Stimulated activated CD4-positive, alpha-beta T cell treated with anti-CD3 and anti-CD28 coated beads, Interleukin-12 subunit alpha, Interleukin-12 subunit beta, amount 100 ng/mL, for 48 hours (primary cell): Measurements from ENCODE around the gene TMEM128.
A peak's percentile ranks its signal among the peaks of the same experiment; 100 is the strongest.
"Not testable (repeated sequence)": the region's sequence is repeated elsewhere in the genome, so short reads cannot be mapped to it uniquely, and the experiment has no call there.

Experiments
- DNase-seq, 3 donors: peaks; one replicate each; pipeline ENCODE4 v3.0.0-alpha.2; 2020; ENCODE audit warnings: low read depth in 2 of 3, low spot score in 1 of 3

The TMEM128 gene, protein sequence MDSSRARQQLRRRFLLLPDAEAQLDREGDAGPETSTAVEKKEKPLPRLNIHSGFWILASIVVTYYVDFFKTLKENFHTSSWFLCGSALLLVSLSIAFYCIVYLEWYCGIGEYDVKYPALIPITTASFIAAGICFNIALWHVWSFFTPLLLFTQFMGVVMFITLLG

DNA sequence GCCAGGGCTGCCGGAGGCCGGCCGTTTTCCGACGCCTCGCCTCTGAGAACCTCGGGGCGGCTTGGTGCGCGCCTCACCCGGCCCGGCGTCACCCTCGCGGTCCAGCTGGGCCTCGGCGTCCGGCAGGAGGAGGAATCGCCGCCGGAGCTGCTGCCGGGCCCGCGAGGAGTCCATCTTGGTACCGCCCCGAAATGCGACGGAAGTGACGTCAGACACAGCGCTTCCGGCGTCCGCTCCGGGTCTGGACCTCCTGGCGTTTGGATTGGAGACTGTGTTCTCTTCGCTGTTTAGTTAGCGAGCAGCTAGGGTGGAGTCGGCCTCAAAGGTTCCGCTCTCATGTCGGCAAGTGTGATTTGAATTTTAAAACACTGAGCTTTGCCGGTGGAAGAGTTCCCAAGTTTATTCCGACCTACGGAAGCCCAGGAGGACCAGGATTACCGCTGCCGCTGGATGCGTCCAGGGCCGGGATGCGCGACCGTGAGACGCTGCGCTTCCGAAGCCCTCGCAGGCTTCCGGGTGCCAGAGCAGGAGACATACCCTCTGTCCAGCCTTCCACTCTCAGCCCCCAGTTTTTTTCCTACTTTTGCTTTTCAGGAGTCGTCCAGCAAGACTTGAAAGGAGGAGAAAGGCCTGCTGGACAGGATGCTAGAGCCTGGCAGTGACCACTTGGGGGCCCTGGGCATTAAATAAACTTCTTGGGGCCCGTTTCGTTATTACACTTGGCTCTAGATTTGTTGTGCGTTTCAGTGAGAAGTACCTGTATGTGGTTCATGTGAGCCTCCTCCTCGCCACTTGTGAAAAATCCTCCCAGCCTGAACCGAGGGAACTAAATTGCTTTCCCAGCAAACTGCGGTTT is at the start of gene TMEM128:
TMEM128 (minus strand) TSS at position 195 of the 856 bp plus-strand sequence; CDS start at position 174, 21 bp downstream.
- peak; percentile 85 to 92 (median 86) for DNase-seq

DNA sequence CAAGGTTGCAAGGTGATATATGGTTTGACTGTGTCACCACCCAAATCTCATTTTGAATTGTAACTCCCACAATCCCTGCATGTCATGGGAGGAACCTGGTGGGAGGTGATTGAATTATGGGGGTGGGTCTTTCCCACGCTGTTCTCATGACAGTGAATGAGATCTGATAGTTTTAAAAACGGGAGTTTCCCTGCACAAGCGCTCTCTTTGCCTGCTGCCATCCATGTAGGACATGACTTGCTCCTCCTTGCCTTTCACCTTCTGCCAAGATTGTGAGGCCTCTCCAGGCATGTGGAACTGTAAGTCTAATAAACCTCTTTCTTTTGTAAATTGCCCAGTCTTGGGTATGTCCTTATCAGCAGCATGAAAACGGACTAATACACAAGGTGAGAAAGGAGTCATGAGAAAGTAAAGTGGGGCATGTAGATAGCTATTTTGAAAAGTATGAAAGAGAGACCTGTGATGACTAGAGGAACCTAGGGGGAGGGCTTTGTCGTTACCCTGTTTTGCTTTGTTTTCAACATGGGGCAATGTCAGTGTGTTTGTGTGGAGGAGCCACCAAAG is 48.3 kb upstream of the TMEM128 start:
- DNase-seq, result no peak

DNA sequence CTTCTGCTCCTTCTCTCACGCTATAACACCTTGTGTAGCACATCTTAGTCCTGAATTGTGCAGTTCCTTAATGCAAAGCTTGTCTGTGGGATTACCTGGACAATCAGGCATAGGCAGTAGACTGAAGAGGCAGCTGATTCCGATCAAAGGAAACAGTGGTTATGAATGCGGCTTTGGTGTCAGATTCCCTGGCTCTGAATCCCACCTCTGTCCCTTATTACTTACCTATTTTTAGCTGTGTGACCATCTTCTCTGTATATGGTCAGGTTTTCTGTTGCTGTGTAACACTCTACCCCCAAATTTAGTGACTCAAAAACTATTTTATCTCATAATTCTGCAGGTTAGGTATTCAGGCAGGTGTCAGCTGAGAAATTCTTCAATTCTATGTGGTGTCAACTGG is 45.3 kb upstream of the TMEM128 start:
- no peak for DNase-seq

DNA sequence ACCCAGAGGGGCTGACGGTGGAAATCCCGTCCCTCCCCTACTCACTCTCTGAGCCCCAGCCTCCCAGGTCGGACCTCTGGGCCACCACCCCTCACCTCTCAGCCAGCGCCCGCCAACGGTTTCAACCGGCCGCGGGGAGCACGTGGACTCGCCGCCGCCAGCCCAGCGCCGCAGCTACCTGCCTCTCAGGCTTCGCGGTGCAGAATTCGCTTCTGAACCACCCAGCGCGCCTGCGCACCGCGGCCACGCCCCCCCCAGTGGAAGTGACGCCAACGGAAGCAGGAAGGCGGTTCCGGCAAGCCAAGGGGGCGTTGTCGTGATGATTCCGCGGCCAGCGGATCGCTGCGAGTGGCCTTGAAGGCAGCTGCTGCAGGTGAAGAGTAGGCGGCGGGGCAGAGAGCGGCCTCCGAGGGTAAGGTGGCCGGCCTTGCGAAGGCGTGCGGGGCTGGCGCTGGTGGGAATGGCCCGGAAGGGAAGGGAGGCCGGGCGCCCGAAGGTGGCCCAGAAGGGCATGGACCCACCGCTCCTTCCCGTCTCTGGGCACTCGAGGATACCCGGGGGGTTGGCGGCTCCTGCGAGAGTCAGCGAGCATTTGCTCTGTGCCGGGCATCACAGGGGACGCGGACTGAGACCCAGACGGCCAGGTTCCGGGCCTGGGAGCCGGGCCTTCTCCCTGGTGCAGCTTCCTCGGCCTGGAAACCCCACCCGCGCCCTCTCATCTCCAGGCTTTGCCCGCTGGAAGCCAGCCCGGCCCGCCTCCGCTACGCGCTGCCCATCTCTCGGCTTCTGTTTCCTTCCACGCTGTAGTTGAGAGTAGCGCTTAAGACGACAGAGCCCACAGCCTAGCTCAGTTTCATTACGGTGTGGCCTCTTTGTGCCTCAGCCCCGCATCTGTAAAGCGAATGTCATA is 42.2 kb upstream of the TMEM128 start, which contains the start of the genes LYAR and ZBTB49:
LYAR (minus strand) TSS at position 214 of the 910 bp plus-strand sequence. CDS start 6,412 bp downstream, outside the sequence.
ZBTB49 (plus strand) TSS at position 311 of the 910 bp plus-strand sequence. CDS start 9,695 bp downstream, outside the sequence.
- peak; percentile 92 to 93 (median 92) for DNase-seq

DNA sequence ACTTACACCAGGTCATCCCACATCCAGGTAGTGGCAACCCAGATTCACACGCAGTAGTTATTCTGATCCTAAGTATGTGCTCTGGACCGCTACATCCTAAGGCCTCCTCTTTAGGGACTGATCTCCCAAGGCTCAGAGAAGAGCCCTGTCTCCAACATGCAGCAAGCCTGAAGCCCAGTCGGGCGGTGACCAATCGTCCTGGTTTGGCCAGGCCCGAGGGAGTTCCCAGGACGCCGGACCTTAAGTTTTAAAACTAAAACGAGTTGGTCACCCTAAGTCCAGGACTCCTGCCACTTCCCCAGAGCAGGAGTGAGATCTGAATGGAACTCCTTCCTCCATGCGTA is 41.5 kb upstream of the TMEM128 start:
- DNase-seq, result no peak

DNA sequence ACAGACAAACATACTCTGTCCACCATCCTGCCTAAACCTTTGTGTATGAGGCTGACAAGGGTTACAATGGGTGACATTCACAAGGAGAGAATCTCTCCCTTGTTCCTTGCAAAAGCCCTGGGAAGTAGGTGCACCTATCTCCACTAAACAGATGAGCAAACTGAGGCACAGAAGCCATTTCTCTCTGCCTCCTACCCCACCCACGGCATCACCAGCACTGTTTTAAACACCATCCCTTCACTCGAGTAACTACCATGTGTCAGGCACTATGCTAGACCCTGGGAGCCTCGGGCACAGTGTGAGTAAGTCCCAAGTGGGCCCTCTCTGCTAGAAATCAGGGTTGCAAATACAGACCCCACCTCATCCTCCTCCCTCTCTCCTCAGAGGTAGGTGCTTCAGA is 41.0 kb upstream of the TMEM128 start:
- DNase-seq, result no peak

DNA sequence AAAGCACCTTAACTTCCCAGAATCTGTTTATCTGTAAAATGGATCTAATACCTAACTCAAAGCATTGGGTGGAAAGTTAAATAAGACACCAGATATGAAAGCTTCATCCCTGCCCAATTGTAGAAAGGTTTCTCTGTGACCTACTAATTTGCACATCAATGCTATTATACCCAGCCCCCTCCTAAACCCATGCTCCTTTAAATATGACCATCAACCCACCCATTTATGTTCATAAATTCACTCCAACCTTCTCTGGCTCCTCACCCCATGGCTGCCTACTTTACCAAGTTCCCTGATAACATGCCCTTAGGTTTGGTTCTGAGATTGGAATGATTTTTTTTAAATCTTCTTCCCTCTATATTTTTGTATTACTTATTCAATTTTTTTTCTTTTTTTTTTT is 40.1 kb upstream of the TMEM128 start:
- no peak for DNase-seq

DNA sequence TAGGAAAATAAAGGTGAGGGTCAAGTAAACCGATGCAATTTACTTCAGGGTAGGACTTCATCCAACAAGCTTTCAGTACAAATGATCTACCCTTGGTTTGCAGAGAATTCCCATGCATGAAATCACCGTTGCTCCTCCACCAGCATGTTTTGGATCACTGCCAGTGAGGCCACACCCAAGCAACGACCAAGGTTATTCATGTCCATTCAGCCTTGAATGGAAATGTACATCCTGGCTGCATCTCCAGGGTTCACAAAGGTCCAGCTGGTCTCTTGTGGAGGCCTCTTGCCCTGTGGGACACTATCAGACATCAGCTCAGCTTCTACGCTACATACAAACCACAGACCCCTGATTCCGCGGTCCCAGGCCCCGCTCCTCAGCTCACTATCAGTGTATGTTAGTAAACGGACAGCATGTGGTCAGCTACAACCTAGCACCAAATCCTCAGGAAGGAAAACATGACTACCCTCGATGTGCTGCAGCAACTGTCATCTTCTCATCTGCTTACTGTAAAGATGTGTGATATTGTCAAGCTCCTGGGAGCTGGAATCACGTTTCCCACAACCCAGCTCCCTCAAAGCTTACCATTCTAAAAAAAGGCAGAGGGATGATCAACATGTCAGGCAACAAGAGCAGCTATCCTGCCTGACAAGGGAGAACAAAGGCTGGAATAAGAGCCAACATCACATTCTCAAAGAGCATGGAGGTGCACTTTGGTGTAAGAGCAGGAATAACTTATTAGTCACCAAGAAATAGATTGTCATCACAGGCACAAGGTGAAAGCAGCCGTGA is 37.0 kb upstream of the TMEM128 start:
- DNase-seq, result no peak

DNA sequence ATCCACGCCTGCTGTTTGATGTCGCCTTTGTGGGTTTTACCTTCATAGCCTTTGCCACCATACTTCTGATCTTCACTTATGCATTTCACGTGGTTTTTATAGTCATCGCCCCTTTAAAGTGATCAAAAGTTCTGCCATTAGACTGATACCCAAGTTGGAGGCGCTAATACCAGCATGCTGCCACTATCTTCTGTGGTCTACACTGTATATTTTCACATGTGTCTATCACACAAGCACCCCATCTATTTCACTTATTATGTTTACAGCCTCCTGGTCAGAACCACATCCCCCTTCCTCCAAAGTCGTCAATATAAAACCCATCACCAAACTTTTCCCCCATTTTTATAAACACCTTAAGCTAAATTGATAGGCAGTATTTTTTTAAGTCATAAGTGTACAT is 33.8 kb upstream of the TMEM128 start:
- no peak for DNase-seq

DNA sequence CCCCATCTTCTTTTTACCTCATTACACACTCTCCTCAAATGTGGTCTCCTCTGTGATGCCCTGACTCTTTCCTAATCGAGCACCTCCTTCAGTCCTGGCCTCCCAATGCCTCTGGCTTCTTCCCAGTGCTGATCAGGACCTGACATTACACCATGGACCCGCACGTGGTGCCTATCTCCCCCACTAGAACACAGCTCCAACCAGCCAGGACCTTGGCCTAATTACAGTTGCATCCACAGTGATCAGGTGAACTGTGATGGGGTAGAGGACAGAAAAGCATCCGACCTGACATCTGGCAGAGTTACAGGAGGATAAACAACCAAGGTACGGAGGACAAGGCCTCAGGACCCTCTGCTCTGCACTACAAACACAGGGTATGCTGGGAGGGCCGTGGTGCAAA is 29.5 kb upstream of the TMEM128 start:
- DNase-seq, result no peak

DNA sequence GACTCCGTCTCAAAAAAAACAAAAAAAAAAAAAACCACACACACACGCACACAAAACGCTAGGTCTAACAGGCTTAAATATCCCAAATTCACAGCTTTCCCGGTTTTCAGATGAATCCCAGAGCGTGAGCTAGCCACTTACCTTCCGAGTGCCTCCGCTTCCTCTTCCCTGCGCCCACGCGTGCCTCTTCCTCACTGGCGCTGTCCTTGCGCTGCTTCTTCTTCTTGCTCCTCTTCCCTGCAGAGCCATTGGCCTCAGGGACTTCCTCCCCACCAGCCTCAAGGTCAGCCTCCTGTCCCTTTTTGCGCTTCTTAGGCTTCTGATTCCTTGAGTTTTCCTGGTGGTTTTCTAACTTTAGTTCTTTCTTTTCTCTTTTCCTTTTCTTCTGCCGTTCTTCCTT is 26.2 kb upstream of the TMEM128 start:
- no peak for DNase-seq

DNA sequence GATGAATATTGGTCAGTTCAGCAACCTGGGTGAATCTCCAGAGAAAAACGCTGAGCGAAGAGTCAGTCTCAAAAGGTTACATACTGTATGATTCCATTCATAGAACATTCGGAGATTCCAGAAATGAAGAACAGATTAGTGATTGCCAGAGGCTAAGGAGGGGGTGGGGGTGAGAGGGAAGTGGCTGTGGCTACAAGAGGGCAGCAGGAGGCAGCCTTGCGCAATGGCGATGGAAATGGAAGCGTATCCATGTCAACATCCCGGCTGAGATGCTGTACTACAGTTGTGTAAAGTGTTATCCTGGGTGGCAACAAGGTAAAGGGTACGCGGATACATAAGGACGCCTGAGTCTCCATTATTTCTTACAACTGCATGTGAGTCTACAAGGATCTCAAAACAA is 23.9 kb upstream of the TMEM128 start:
- no peak for DNase-seq

DNA sequence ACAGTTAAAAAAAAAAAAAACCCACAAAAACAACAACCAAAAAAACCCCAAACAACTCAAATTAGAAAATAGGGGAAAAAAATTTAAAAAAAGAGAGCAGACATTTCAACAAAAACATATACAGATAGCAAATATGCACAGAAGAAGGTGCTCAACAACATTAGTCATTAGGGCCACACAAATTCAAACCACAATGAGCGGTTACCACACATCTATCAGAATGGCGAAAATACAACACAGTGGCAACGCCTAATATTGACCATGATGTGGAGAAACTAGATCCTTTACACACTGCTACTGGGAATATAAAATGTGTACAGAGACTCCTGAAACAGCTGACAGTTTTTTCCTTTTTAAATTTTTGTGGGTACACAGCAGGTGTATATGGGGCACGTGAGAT is 22.5 kb upstream of the TMEM128 start:
- no peak for DNase-seq

DNA sequence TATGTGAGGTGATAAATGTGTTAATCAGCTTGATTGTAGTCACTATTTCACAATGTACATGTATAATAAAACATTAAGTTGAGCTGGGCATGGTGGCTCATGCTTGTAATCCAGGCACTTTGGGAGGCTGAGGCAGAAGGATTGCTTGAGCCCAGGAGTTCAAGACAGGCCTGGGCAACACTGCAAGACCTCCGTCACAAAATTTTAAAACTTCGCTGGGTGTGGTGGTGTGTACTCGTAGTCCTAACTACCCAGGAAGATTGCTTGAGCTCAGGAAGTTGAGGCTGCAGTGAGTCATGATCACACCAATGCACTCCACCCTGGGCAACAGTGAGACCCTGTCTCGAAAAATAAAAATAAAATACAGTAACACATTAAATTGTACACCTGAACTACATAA is 21.8 kb upstream of the TMEM128 start:
- no peak for DNase-seq

DNA sequence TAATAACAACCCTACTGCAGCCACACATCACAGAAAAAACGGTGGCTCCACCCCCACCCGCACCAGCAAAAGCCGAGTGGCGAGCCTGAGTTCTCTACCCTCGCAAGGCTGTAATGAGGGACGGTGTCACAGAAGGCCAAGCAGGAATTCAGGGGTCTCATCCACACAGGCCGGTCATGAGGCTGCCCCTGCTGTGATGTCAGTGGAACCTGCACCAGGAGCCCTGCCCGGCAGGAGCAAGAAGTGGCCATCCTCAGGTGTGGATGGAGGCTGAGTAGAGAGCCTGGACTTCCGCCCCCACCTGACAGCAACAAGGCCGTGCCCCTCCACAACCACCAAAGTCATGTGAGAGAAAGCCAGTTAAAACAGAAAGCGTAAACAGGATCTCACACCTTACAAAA is 21.3 kb upstream of the TMEM128 start:
- no peak for DNase-seq

DNA sequence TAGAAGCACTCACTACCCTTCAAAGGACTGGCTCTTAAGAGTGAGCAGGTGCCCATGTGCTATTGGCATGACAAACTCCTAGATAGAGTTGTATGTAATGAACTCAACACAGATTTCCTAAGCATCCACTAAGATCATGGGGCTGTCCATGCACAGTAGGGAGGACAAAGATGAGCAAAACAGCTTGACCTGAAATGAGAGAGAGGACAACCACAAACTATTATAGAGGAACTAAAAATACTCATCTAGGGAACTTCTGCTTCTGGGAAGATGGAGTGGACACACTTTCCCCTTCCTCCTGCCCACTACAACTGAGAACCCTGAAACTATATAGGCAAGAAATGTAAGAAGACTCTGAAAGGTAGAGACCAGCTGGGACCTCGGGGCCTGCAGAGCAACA is 20.8 kb upstream of the TMEM128 start:
- no peak for DNase-seq

DNA sequence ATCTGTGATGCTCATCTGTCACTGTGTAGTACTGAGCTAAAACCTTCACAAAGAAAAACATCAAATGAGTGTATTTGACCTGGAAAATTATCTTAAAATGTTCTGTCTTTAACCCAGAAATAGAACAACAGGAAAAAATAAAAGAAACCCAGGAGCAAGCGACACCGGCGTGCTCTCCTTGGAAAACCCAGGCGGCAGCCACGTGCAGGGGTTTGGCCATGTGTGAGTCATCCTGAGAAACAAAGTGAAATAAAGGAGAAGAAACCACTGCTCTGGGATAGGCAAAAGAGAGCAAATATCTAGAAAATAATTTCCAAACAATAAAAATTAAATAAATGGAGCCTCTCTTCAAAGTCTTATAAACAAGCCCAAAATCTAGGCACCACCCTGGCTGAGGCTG is 20.0 kb upstream of the TMEM128 start:
- DNase-seq, result no peak

DNA sequence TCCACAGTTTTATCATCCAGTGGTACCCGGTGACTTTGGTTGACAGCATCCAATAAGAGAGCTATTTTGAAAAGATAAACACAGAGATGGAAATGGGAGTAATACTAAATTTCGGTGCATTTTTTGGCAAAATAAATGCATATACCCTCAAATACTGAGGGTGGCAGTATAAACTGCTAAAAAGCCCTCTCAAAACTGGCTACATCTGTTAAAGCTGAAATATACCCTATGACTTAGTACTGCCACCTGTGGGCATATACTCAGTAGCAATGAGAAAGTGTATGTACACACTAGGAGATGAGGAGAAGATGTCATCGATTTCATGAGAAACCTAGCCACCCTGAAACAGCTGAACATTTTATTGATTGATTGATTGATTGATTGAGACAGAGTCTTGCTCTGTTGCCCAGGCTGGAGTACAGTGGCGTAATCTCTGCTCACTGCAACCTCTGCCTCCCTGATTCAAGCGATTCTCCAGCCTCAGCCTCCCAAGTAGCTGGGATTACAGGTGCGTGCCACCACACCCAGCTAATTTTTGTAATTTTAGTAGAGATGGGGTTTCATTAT is 12.2 kb upstream of the TMEM128 start:
- DNase-seq, result no peak

DNA sequence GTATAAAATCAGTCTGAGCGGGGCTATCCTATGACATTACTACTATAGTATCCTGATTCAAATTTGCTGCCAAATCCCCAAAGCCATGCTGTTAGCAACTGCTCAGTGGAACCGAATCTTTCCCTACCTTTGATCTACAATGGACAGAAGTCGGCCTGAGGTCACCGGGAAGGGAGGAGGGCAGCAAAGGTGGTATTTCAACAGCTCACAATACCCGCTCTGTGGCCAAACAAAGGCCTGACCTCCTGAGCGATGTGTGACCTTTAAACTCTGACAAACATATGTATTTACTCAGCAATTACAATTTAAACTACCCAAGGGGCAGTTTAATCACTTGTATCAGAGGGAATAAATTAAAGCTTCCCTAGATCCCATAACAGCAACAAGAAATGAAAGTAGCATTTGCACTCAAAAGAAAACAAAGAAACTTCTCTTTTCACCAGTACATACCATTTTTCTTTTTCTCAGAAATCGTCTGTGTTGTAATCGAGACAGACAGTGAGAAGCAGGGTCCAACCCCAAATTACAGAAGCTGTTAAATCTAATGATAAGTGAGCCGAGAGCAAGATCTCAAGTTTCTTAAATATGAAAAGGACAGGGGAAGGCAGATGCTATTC is 11.6 kb upstream of the TMEM128 start:
- DNase-seq, result no peak

DNA sequence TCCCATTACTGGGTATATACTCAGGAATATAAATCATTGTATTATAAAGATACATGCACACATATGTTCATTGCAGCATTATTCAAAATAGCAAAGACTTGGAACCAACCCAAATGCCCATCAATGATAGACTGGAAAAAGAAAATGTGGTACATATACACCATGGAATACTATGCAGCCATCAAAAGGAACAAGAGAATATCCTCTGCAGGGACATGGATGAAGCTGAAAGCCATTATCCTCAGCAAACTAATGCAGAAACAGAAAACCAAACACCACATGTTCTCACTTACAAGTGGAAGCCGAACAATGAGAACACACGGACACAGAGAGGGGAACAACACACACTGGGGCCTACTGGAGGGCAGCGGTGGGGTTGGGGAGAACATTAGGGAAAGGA is 9.7 kb upstream of the TMEM128 start:
- DNase-seq, result not testable (repeated sequence)
